NOMO-1 treated with dmso at 0.1 percent for 144 hours (cell line): ENCODE data around the gene ACTL8.
"Not testable (repeated sequence)": the region's sequence is repeated elsewhere in the genome, so short reads cannot be mapped to it uniquely, and the experiment has no call there.

Source experiments
- DNase-seq: peaks from one replicate; lab custom pipeline; 2025; ENCODE audit not compliant: unreplicated experiment; lab: John Stamatoyannopoulos, UW

Gene ACTL8

DNA sequence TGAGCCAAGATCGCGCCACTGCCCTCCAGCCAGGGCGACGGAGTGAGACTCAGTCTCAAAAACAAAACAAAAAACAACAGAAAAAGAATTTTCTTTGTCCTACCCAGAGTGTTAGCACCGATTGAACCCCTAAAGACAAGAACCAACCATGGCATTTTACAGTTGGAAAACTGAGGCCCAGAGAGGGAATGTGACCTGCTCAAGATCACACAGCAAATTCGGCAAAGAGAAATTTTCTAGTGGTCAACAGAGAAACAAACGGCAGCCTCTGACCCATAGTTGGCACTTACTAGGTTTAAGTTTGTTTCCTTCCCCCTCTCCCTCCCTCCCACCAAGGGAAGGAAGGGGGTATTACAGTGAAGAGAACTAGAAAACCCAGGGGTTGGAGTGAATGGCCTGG is 20.5 kb upstream of the ACTL8 start:
- DNase-seq: no peak

- DNase-seq: no peak
These were observed 19.8 kb upstream of the ACTL8 start for GRCh38 chr1:17735348-17735747.

DNA sequence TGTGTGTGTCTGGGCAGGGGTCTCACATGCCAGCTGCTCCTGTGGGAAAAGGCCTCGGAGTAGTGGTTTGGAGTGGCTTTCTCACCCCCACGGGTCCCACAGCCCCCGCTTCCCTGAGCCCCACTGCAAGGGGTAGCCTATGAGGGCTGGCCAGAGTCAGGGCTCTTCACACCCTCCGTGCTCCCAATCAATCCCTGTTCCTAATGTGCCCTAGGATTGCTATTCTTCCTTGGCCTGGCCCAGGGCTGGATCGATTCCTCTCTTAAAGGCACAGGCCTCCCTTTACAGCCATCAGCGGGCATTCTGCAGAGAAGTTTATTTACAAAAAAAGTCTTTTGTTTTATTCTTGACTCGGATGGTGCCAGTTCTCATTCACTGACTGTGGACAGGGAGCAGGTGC is 19.3 kb upstream of the ACTL8 start:
- DNase-seq: no peak

GRCh38 chr1:17736625-17737024 is 18.5 kb upstream of the ACTL8 start:
- no peak for DNase-seq

DNA sequence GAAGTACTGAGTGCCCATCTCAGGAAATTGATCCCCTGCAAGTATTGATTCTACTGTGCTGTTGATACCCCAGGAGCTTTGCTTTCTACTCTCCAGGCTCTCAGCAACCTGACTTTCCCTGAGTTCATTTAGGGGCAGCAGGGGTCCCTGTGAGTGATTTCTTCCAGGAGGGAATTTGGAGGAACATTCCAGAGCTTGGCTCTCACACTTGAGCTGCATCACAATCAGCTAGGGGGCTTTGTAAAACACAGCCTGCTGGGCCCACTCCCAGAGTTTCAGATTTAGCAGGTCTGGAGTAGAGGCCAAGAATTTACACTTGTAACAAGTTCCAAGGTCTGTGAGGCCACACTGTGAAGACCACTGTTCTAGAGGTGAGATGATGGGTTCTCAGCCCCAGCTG is 16.1 kb upstream of the ACTL8 start:
- no peak for DNase-seq

GRCh38 chr1:17741052-17741451 is 14.1 kb upstream of the ACTL8 start:
- DNase-seq: no peak

- DNase-seq: no peak
These were observed 12.6 kb upstream of the ACTL8 start for GRCh38 chr1:17742583-17742982.

GRCh38 chr1:17743008-17743647 is 12.0 kb upstream of the ACTL8 start:
- DNase-seq: no peak

- DNase-seq: no peak
These were observed 11.2 kb upstream of the ACTL8 start for GRCh38 chr1:17743925-17744324.

DNA sequence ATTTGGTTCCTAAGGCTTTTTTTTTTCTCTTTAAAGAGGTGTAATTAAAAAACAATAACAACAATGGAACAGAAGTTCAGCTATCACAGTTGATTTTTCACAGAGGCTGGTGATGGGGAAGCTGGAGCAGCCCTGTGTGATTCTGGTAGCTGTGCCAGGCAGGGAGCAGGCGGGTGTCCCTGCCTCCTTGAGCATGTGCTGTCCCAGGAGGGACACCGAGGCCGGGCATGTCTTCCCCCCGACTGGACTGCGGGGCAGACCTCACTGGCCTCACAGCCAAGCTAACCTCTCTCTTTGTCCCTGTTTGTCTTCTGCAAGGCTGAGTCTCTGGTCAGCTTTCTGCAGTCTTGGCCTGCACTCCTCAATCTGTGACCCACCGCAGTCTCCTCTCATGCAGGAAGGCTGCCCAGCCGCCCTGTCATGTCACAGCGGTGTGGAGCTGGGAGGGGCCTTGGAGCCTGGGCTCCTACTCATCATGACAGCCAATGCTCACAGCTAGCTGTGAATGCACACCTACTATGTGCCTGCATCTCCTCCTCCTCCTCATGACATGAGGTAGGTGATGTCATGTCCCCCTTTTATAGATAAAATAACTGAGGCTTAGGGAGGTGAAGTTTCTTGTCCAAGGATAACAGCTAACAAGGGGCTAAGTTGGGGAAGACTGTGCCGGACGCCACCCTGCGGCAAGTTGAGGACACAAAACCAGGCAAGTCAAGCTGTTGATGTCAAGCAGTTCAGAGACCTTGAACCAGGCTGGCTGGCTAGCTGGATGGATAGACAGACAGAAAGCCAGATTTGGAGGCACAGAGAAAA is 10.3 kb upstream of the ACTL8 start:
- no peak for DNase-seq

GRCh38 chr1:17745479-17745955 is 9.6 kb upstream of the ACTL8 start:
- DNase-seq: no peak

- not testable (repeated sequence) for DNase-seq
These were observed 8.9 kb upstream of the ACTL8 start for GRCh38 chr1:17746281-17746680.

DNA sequence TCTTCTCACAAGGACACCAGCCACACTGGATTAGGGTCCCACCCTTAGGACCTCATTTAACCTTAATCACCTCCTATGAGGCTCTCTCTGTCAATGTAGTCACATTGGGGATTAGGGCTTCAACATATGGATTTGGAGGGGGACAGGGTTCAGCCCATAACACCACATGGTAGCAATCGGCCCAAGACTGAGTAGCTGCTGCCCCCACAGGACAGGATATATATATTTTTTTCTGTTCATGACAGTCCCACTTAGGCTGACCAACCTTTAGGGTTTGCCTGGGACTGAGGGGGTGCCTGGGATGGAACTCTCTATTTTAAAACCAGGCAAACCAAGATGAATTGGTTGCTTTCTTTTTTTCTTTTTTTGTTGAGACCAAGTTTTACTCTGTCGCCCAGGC is 8.2 kb upstream of the ACTL8 start:
- DNase-seq: no peak

- DNase-seq: no peak
These were observed 4.8 kb upstream of the ACTL8 start for GRCh38 chr1:17750333-17750732.

- no peak for DNase-seq
These were observed 2.8 kb upstream of the ACTL8 start for GRCh38 chr1:17752356-17752755.

DNA sequence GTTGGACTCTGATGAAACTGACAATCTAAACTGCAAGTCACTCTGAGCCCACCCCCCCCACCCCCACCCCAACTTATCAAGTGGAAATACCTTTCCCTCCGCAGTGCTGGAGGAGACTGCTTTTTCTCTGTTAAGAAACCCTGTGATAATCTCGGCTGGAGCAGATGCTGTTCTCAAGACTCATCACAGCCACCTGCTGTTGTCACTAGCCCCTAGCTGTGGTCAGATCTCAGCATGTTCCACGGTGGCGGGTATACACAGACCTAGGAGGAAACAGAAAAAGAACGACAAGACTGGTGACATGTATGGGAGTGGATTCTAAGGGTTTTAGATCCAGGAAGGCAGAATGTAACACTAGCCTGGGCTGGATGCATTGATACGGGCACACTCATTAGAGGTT is 2.3 kb downstream of the ACTL8 start:
- no peak for DNase-seq

GRCh38 chr1:17759114-17759513 is 4.0 kb downstream of the ACTL8 start:
- no peak for DNase-seq

DNA sequence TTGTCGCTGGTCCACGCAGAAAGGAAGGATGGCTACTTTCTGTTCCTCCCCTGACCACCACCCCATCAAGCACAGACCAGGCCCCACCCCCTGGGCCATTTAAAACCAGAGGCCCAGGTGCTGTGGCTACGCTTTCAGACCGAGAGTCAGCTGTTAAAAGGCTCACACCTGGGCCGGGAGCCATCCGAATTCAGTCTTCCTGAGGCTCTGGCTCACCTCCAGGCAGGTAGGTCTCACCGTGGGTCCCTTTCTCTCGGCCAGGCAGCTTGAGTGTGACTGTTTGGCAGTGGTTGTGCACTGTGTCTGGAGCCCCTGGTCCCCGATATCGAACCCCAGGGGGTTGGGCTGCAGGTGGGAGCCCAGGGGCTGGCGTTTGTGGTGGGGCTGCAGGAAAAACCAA is 7.2 kb downstream of the ACTL8 start:
- no peak for DNase-seq

- no peak for DNase-seq
These were observed 8.3 kb downstream of the ACTL8 start for GRCh38 chr1:17763417-17763816.

- DNase-seq: no peak
These were observed 8.9 kb downstream of the ACTL8 start for GRCh38 chr1:17763995-17764394.

DNA sequence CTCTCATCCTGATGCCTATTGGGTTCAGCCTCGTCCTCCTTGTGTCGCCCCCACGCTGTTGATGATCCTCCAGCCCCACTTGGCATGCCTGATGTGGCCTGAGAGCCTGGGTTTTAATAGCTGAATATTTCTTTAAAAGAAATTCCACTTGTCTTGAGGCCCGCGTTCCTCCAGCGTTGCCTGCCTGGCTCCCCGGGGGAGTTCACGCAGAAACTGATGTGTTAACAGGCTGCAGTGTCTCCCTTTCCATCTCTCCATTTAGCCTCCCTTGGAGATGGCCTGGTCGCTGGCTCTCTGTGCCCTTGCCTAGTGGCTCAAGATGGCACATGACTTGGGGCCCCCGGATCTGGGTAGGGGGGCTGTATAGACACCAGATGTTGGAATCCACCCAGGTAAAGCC is 9.5 kb downstream of the ACTL8 start:
- DNase-seq: no peak
